Esophagus muscularis mucosa (tissue), 3 donors: ENCODE results near the gene GSTM2.

ENCODE experiments used
- CTCF ChIP-seq, 3 experiments: fragments of 200-600 bp in 2 of 3; fragments of 450-650 bp in 1 of 3; sonication (generic) in 2 of 3; IDR thresholded peaks; one replicate each; pipeline ENCODE4 v1.5.1; 2017 to 2019; ENCODE audit warnings: antibody characterized with exemption in 3 of 3, mild to moderate bottlenecking in 2 of 3, moderate library complexity in 1 of 3
- EP300 ChIP-seq: sonication (generic); formaldehyde crosslinking; IDR thresholded peaks from one replicate; pipeline ENCODE4 v1.6.1; 2017; ENCODE audit warnings: antibody characterized with exemption

DNA sequence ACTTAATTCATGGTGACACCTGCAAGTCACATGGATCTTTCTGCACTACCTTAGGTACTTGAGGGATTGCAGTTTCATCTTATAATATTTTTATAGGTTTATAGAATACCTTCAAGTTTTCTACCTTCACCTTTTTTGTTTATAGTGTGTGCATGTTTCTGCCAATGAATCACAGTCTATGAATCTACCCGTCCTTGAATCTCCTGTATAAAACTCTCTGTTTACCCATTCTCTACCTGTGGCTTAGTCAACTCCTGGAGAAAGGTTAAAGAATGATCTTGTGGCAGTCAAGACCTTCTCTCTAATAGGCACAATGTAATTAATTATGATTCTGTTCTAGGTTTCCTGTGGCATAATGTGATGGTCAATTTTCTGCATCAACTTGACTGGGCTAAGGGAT is 3.2 kb upstream of the GSTM2 start:
- TF ChIP-seq CTCF (IDR thresholded peaks at IDR 0.05) (no peak), EP300 (no peak)
